Brain microvascular endothelial cell (primary cell): ENCODE results near the gene RPL18.

Experiments
- DNase-seq: peaks from one replicate; pipeline ENCODE4 v3.0.0-alpha.2; 2020
- H3K27ac ChIP-seq: fragments of 250-450 bp; sonication (Bioruptor Pico); 2 replicates; pipeline ENCODE4 v1.5.1; 2020; ENCODE audit warnings: mild to moderate bottlenecking, moderate library complexity
- H3K27me3 ChIP-seq: fragments of 250-450 bp; sonication (Bioruptor Pico); replicated peaks from 2 replicates; pipeline ENCODE4 v1.5.1; 2020; ENCODE audit warnings: mild to moderate bottlenecking
- H3K36me3 ChIP-seq: fragments of 250-450 bp; sonication (Bioruptor Pico); replicated peaks from 2 replicates; pipeline ENCODE4 v1.5.1; 2020; ENCODE audit warnings: mild to moderate bottlenecking
- H3K4me3 ChIP-seq: 2 replicates; pipeline ENCODE4 v1.5.1; 2011; ENCODE audit warnings: low read depth, mild to moderate bottlenecking, control low read depth, low read length, moderate library complexity
- CTCF ChIP-seq: IDR thresholded peaks from 2 replicates; pipeline ENCODE4 v1.5.1; 2011; ENCODE audit warnings: low read depth, mild to moderate bottlenecking, moderate library complexity, low read length, control low read depth, inconsistent platforms; ENCODE audit errors: missing control alignments
- in situ Hi-C: cut with HindIII; loops from 2 replicates; pipeline ENCODE4 v1.10.0; 2017; ENCODE audit warnings: low sequenced_read_pairs, low pct_ligation_motif_present

Gene RPL18

GRCh38 chr19:48618278-48618915 lies 581 bp downstream of the RPL18 start:
- no peak for DNase-seq
- H3K36me3 ChIP-seq = peaks cover 32% of the 10 kb centered on the region
- TF ChIP-seq CTCF = no peak
- H3K4me3 ChIP-seq = peak overlapping the region; percentile 98
- H3K27ac ChIP-seq = peak overlapping the region; percentile 72
- in situ Hi-C loops = no loop called here
- H3K27me3 ChIP-seq = no peaks in the 10 kb centered on the region

GRCh38 chr19:48617146-48617937 lies 1.6 kb downstream of the RPL18 start:
- Histone ChIP-seq H3K36me3 (peaks cover 32% of the 10 kb centered on the region), H3K4me3 (peak overlapping the region; percentile 98), H3K27me3 (no peaks in the 10 kb centered on the region), H3K27ac (peak overlapping the region; percentile 72)
- no peak for DNase-seq
- no peak for TF ChIP-seq CTCF
- in situ Hi-C loops = no loop called here

- peaks cover 32% of the 10 kb centered on the region for H3K36me3 ChIP-seq
- in situ Hi-C loops = no loop called here
- DNase-seq = no peak
- peak overlapping the region; percentile 98 for H3K4me3 ChIP-seq
- TF ChIP-seq CTCF = no peak
- H3K27me3 ChIP-seq = no peaks in the 10 kb centered on the region
- H3K27ac ChIP-seq = no peak overlapping the region
These were observed 2.4 kb downstream of the RPL18 start for GRCh38 chr19:48616491-48617056.

- no peak for DNase-seq
- in situ Hi-C loops = no loop called here
- H3K27me3 ChIP-seq = no peaks in the 10 kb centered on the region
- H3K36me3 ChIP-seq = peaks cover 32% of the 10 kb centered on the region
- H3K27ac ChIP-seq = no peak overlapping the region
- H3K4me3 ChIP-seq = no peak overlapping the region
- TF ChIP-seq CTCF = no peak
These were observed 2.9 kb downstream of the RPL18 start for GRCh38 chr19:48616041-48616436.

GRCh38 chr19:48615231-48616040 lies 3.5 kb downstream of the RPL18 start:
- in situ Hi-C loops = no loop called here
- no peak for DNase-seq
- Histone ChIP-seq H3K36me3 (peaks cover 32% of the 10 kb centered on the region), H3K4me3 (no peak overlapping the region), H3K27ac (no peak overlapping the region), H3K27me3 (no peaks in the 10 kb centered on the region)
- TF ChIP-seq CTCF = no peak
